H1 (cell line): ENCODE data around the gene ASTN2.

Experiments
- BCL11A ChIP-seq, 2 experiments: IDR thresholded peaks; one replicate each; pipeline ENCODE4 v1.6.1; 2011; ENCODE audit warnings: low read depth in 2 of 2, low read length in 2 of 2, mild to moderate bottlenecking in 2 of 2
- CTCF ChIP-seq, 3 experiments: IDR thresholded peaks; 1 replicate in 2 of 3; 2 replicates in 1 of 3; pipeline versions ENCODE4 v1.5.1 to v1.6.1; 2011; ENCODE audit warnings: low read length in 3 of 3, mild to moderate bottlenecking in 3 of 3, inconsistent platforms in 2 of 3, low read depth in 1 of 3, moderate library complexity in 1 of 3; ENCODE audit not compliant: insufficient read depth in 1 of 3; ENCODE audit errors: control extremely low read depth in 1 of 3
- HDAC2 ChIP-seq, 2 experiments: fragments of 300-600 bp in 1 of 2; sonication (generic) in 1 of 2; IDR thresholded peaks; 2 replicates each; pipeline ENCODE4 v1.6.1; 2011 to 2012; ENCODE audit warnings: low read depth in 2 of 2, low read length in 2 of 2, mild to moderate bottlenecking in 2 of 2, moderate library complexity in 2 of 2, borderline replicate concordance in 1 of 2, inconsistent platforms in 1 of 2
- JUN ChIP-seq: IDR thresholded peaks from 2 replicates; pipeline ENCODE4 v1.6.1; 2011; ENCODE audit warnings: low read depth, mild to moderate bottlenecking, improper control_type of control experiment, low read length
- MAX ChIP-seq: IDR thresholded peaks from 2 replicates; pipeline ENCODE4 v1.6.1; 2012; ENCODE audit warnings: inconsistent platforms
- PHF8 ChIP-seq: fragments of 200-600 bp; sonication (generic); conservative IDR thresholded peaks from 2 replicates; pipeline ENCODE4 v1.7.1; 2012; ENCODE audit warnings: low read depth, mild to moderate bottlenecking, inconsistent platforms, low read length, moderate library complexity
- POLR2AphosphoS5 ChIP-seq: IDR thresholded peaks from 2 replicates; pipeline ENCODE4 v1.6.1; 2011; ENCODE audit warnings: low read depth, low read length
- RBBP5 ChIP-seq: IDR thresholded peaks from 2 replicates; pipeline ENCODE4 v1.7.1; 2012; ENCODE audit warnings: low read depth, mild to moderate bottlenecking, inconsistent platforms, low read length, moderate library complexity, borderline replicate concordance
- SP2 ChIP-seq: IDR thresholded peaks from 2 replicates; pipeline ENCODE4 v1.6.1; 2012; ENCODE audit warnings: mild to moderate bottlenecking, low read length, inconsistent platforms
- TEAD4 ChIP-seq: IDR thresholded peaks from 2 replicates; pipeline ENCODE4 v1.6.1; 2012; ENCODE audit warnings: low read depth, low read length, inconsistent platforms, mixed read lengths
- ZNF274 ChIP-seq: IDR thresholded peaks from 2 replicates; pipeline ENCODE4 v1.7.0; 2012; ENCODE audit warnings: low read length, borderline replicate concordance; ENCODE audit errors: extremely low read depth

GRCh38 chr9:117453737-117454136, 38.9 kb upstream of the ASTN2 start:
- TF ChIP-seq SP2: no peak
- no peak for TF ChIP-seq CTCF (IDR thresholded peaks at IDR 0.05; ENCODE audit: control extremely low read depth in 1 of 3, insufficient read depth in 1 of 3, low read depth in 1 of 3, low read length in 3 of 3)
- TF ChIP-seq JUN: no peak
- no peak for TF ChIP-seq TEAD4
- TF ChIP-seq POLR2AphosphoS5: no peak
- TF ChIP-seq ZNF274: no peak
- no peak for TF ChIP-seq BCL11A (IDR thresholded peaks at IDR 0.05; ENCODE audit: low read depth in 2 of 2, low read length in 2 of 2)
- TF ChIP-seq MAX: no peak
- TF ChIP-seq HDAC2 (IDR thresholded peaks at IDR 0.05; ENCODE audit: borderline replicate concordance in 1 of 2, low read depth in 2 of 2, low read length in 2 of 2): no peak
- TF ChIP-seq PHF8: no peak
- TF ChIP-seq RBBP5: no peak
